PC-3 (cell line): ENCODE results near the gene DCAF8.

Source experiments
- EZH2 ChIP-seq: fragments of 300-600 bp; sonication (generic); IDR thresholded peaks from one replicate; pipeline ENCODE4 v1.6.1; 2017; ENCODE audit warnings: antibody characterized with exemption, mild to moderate bottlenecking, low read length; ENCODE audit not compliant: unreplicated experiment
- TF ChIP-seq, protein P1 (sequence below): fragments of 300-600 bp; sonication (generic); conservative IDR thresholded peaks from 2 replicates; pipeline ENCODE4 v1.5.1; 2017; ENCODE audit warnings: antibody characterized with exemption, low read depth, mild to moderate bottlenecking, low read length

DNA sequence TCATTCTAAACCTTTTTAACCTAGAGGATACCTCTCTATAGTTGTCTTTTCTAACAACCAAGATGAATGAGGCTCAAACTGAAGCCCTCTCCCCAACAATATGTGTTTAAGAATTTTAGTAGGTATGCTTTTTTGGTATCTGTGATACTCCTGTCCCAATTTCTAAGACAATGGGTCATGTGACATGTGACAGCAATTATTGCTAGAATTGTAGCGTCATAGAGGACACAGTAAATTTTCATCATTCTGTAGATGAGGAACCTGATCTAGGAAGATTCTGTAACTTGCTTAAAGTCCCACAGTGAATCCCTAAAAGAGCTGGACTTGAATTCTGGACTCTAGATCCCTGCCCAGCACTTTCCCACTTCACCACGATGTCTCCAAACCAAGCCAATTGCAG lies 83.6 kb downstream of the DCAF8 start:
- TF ChIP-seq, protein P1, sequence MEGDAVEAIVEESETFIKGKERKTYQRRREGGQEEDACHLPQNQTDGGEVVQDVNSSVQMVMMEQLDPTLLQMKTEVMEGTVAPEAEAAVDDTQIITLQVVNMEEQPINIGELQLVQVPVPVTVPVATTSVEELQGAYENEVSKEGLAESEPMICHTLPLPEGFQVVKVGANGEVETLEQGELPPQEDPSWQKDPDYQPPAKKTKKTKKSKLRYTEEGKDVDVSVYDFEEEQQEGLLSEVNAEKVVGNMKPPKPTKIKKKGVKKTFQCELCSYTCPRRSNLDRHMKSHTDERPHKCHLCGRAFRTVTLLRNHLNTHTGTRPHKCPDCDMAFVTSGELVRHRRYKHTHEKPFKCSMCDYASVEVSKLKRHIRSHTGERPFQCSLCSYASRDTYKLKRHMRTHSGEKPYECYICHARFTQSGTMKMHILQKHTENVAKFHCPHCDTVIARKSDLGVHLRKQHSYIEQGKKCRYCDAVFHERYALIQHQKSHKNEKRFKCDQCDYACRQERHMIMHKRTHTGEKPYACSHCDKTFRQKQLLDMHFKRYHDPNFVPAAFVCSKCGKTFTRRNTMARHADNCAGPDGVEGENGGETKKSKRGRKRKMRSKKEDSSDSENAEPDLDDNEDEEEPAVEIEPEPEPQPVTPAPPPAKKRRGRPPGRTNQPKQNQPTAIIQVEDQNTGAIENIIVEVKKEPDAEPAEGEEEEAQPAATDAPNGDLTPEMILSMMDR: no peak
- TF ChIP-seq EZH2: no peak
